GM19240 (cell line): Measurements from ENCODE around the gene DNAH8.
A peak's percentile ranks its signal among the peaks of the same experiment; 100 is the strongest.

Source experiments
- DNase-seq: peaks from one replicate; pipeline ENCODE4 v3.0.0; 2011; ENCODE audit warnings: low spot score; ENCODE audit not compliant: insufficient read length

Gene DNAH8

DNA sequence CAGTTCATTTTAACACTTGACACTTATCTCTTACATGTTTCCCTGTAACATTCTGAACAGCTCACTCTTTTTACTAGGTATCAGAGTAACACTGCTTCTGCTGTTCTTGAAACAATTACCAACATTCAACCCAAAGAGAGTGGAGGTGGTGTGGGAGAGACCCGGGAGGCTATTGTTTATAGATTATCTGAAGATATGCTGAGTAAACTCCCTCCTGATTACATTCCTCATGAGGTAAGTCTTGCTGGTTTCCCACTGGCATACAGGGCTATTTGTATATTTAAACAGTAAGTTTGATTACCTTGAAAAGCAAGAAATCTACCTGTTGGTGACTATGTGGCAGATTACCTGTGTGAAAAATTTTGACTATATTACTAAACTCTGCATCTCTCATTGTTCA lies 293.6 kb downstream of the DNAH8 start:
- no peak for DNase-seq

DNA sequence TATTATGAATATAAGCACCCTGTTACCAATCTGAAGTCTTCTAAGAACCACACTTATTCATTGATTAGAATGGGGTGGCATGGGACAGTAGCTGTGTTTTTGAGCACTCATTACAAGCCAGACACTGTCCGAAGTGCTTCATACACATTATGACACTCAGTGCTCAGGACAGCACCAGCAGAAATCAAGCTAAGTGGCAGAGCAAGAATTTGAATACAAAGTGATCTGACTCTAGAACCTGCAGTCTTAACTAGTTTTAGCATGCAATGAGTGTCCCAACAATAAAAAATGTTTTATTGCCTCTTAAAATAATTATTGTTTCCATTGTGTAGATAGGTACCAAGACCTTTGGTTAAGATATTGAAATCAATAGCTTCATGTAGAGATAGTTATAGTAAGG lies 294.4 kb downstream of the DNAH8 start:
- no peak for DNase-seq

DNA sequence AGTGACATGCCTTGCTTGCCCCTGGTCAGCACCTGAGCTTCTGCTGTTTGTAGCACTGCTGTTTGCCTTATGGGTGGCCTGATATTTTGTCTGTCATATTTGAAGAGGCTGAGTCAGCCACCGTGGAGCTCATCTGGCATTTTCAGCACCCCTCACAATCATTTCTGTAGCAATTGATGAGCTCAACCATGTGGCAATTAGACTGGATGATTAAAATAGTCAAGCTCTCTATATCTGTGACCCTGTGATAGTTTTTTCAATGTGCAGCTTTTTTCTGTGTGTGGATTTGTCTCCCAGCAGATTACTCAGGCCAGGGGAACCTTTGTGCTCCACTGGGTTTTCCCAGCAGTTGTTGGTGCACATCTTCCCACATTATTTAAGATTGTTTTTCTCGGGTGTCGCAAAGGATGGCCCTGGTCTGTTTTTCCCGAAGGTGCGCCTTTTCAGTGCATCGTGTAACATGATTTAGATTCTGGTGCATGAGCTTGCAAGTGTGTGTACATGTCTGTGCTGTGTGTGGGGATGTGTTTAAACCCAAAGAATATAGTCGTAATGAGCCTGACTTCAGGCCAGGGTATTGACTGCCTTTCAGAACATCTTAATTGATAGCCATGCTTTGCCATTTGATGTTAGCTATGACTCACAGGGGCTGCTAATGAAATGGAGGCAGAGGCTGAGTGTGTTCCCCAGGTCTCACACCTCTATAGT lies 301.9 kb downstream of the DNAH8 start:
- no peak for DNase-seq

DNA sequence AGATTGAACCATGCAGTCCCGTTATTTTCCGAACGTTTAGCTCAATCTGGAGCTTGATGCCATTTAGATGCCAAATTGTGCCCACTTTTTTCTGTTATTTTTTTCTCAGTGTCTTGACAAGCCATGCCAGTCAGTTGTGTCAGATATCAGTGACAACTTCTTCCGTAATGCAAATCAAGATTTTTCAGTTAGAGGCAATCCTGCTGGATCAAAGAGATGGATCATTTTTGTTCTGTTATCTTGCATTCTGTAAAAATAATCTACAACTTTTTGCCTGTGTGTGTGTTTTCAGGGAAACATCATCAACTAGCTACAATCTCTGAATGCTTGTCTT lies 302.4 kb downstream of the DNAH8 start:
- DNase-seq: no peak

DNA sequence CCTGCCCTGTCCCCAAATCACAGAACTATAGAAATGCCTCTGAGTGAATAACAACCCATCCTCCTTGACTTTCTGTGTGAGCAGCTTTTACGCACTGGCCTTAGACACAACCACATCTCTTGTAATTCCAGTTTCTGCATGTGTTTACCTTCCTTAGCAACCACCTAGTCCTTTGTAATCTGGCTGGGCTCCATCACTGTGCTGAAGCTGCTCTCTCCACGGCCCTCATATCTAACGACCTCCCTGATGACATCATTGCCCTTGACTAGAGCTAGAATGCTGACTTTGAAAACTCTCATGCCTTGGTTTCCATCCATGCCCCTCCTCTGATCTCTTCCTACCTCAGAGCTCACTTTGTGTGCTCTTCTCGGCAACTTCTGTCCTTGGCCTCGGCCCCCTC lies 303.0 kb downstream of the DNAH8 start:
- DNase-seq: no peak

DNA sequence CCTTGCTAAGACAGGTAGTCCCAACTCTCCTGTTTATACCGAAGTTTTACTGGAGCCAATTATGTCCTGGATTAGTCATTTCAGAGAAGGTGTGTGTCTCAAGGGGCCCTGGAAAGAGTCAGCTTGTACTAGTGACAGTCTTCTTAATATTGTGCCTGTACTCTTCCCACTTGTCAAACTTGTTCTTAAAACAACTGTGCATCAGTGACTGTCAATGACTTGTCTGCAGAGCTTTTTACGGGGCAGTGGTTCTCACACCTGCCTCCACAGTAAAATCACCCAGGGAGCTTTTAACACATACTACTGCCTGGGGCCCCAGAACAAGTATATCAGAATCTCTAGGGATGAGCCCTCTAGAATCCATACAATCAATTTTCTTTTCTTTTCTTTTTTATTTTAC lies 305.0 kb downstream of the DNAH8 start:
- no peak for DNase-seq

DNA sequence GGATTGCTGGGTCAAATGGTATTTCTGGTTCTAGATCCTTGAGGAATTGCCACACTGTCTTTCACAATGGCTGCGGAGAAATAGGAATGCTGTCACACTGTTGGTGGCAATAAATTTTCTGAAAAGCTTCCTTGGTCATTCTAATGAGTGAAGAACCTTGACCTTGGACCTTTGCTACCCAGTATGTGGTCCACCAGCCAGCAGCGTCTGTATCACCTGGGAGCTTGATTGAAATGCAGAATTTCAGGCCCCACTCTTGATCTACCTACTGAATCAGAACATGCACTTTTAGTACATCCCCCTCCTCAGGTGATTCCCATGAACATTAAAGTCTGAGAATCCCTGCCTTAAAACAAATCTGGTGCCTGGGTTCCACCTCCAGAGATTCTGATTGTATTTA lies 305.9 kb downstream of the DNAH8 start:
- DNase-seq: no peak

DNA sequence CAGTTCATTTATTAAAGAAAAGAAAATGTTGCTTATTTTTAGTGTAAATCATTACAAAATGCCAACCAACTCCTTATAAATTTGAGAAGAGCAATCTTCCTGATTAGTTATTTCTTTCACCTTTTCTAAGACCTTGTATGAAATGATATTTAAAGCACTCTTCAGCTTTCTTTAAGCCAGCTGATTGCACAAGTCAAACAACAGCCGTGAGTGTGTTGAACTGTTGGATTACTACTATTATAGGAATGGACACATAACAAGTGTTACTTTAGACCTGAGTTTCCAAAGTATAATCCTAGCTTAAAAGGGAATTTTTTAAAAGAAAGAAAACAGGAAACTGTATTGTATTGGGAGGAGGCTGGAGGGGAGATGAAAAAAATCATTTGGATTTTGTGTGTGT lies 306.7 kb downstream of the DNAH8 start:
- DNase-seq: no peak

DNA sequence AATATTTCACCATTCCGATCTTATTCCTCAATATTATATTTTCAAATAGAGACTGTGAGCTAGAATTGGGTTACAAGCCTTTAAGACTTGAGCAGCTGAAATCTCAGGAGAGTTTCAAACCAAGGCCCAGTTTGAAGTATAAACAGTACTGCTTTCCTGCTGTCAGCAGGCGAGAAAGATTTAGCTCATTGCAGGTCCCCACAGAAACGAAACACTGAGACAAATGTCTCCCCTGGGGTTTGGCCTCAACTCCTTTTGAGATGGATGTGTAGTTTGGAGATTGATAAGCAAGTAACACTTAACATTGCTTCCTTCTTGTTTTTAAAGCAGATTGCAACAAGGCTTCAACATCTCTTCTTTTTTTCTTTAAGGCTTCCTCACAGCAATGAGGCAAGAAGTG lies 311.1 kb downstream of the DNAH8 start:
- no peak for DNase-seq

DNA sequence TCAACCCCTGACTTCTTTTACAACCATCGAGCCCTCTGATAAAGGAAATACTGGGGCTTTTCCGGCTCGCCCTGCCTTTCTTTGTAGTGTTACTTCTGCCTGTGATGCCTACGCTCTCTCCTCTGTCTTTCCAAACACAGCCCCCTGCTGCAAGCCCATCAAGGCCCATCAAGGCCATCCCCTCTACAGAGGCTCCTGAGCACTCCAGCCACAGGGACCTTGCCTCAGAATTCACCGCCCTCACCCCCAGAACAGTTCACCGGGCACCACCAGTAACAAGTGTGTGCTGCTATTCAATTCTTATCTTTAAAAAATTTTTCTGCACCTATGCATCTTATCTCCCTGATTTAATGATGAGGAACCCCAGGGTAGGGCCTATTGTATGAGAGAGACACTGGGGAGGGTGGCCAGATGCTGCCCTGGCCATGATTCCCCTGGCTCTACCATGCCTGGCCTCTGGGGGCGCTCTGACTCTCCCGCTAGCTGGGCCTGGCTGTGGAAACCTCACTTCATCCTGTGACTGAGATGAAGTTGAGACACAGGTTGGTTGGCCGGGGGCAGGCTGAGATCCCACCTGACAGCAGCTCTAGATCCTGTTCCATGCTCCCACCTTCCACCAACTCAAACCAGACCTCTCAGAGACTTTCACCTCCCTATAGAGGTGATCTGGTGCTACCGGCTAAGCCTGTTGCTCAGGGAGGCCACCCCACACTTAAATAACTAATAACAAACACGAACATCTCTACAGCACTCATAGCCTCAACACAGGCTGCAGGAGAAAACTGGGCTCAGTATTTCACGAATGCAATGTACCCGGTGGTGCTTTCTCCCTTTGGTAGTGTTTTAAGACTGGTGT lies 314.3 kb downstream of the DNAH8 start:
- peak; percentile 55 for DNase-seq

DNA sequence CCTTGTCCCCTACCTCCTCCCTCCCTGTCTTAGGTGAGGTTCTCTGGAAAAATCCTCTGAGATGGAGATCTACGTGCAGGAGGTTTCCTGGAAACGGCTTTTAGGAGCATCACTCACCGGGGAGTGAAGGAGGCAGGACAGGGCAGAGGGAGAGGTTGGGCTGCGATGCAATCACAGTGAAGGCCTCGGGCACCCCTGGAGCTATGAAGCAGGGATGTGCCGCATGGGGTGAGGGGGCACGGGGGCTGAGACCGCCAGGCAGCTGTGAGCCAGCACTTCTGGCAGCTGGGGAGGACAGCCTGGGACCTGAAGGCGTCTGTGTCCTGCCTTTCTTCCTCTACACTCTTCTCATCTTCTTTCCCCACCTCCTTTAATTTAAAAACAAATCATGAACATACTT lies 320.6 kb downstream of the DNAH8 start:
- DNase-seq: no peak

DNA sequence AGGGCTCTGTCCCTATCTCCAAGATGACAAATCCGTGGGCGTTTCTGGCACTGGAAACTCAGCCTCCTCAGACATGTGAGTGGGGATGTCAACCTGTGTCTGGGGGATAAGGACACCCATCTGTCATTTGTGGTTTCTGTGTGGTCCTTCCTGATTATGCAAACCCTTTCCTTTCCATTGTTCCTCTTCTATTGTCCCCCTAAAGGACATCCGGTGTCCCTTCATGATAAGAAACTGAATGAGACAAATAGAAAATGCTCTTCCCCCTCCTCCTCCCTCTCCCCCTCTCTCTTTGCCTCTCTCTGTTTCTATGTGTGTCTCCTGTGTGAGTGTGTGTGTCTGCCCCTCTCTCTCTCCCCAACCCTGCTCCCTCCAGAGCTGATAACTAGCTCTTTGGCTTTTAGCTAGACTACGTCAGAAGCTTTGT lies 322.0 kb downstream of the DNAH8 start:
- no peak for DNase-seq

DNA sequence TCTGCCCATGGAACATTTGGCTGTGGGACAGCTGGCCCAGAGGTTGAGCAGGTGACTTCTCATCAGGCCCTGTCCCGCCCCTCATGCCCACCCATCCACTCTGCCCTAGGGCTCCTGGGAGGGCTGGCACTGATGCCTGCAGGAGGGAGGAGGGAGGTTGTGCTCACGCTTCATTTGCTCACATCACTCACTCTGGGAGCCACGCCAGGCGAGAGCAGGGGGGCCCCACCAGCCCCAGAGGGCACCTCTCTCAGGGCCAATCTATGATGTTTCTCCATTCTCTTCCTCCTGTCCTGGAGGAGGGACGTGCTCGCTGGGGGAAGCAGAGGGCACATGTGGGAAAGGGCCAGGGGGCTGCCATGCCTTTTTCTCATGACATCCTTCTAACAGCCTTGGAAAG lies 322.6 kb downstream of the DNAH8 start:
- DNase-seq: no peak

DNA sequence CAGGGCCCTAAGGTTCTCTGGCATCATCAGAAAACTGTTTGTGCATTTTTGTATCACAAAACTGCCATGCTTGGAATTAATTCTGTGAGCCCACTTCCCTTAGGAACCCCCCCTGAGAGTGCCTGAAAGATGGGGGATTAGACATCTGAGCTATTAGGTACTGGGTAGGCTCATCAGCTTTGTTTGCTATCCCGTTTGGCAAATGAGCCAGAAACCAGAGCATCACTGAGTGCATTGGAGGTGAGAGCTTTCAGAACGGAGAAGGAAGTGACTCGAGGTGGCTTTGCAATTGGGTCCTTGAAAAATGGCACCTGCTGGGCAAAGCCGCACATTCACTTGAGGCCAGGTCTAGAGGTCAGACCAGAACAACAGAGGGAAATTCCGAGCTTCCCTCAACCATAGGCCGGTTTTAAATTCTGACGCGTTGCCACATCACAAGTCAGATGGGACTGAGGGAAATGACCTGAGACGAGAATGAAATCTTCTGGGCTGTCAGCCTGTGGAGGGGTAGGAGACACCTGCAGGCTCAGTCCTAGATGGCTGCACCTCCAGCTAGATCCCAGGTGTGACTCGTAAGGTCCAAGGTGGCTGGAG lies 325.1 kb downstream of the DNAH8 start:
- DNase-seq: no peak

DNA sequence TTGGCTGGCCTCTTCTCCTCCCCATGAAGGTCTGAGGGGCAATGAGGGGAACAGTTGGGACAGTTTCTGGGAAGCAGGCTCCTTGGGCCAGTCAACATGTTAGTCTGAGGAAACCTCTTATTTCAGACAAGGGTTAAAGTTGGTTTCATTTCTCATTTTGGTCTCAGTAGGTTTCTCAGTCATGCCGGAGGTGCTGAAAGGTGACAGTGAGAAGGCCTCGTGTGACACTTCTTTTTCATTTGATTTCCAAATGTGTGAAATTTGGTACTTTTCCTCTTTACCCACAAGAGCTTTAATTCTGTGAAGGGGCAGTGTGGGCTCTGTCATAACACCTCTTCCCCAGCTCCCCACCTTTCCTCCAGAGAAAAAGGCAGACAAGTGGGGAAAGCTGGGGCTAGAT lies 326.0 kb downstream of the DNAH8 start:
- peak; percentile 51 for DNase-seq

DNA sequence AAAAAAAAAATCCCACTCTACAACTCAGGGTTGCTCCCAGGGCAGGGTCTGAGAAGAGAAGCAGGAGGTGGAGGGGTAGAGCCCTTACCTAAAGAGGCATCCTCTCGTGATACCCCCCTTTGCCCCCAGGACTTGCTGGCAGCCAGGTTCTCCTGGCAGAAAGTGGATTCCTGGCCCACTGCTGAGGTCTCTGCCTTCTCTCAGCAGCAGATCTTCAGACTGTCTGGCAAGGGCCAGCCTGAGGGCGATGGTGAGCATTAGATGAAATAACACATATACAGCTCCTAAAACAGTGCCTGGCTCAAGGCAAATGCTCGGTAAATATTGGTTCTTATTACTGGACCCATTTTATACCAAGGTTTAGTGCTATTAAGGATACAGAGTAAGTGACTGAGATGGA lies 328.7 kb downstream of the DNAH8 start:
- DNase-seq: no peak

DNA sequence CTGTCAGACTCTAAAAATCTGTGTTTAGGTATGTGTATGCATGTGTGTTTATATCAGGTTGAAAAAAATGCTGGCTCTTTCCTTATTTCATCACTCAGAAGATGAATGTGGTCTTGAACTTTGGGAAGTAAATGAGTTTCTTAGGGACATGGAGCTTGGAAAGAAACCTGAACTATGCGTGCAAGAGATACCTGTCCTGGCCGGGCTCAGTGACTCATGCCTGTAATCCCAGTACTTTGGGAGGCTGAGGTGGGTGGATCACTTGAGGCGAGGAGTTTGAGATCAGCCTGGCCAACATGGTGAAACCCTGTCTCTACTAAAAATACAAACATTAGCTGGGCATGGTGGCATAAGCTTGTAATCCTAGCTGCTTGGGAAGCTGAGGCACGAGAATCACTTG lies 329.1 kb downstream of the DNAH8 start:
- no peak for DNase-seq

DNA sequence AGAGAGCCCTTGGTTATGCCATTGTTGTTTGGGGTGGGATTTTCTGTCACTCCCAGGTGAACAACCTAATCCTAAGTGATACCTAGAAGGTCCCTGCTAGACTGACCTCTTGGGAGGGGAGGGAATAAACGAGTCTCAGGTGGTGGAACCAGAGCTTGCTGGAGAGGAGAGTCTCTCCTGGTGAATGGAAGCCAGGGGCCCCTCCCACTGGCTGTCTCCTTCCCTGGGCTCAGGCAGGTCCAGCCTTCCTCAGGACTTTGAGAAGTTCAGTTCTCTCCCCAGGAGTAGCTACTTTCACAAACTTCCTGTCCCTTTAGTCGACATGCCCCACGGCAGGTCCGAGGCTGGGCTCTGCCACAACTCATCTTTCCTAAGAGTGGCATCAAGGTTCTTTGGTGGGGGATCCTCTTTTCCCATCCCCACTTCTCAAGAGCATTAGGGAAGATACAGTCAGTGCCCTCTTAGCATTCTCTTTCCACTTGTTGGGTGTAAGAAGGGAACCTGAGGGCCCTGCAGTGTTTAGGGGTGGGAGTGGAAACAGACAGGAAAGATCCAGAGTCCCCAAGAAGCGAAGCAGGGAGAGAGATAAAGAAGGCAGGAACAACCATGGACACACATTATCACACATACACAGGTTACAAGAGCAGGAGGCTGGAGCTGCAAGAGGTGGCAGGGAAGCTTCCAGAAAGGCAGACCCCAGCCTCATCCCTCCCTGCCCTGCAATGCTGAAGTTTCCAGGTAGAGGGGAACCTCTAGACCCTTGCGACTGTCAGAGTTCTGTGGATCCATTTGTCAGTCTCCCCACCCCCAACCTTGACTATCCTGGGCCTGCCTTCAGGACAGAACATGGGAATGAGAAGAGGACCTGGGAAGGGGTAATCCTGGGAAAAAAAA lies 332.6 kb downstream of the DNAH8 start:
- no peak for DNase-seq

DNA sequence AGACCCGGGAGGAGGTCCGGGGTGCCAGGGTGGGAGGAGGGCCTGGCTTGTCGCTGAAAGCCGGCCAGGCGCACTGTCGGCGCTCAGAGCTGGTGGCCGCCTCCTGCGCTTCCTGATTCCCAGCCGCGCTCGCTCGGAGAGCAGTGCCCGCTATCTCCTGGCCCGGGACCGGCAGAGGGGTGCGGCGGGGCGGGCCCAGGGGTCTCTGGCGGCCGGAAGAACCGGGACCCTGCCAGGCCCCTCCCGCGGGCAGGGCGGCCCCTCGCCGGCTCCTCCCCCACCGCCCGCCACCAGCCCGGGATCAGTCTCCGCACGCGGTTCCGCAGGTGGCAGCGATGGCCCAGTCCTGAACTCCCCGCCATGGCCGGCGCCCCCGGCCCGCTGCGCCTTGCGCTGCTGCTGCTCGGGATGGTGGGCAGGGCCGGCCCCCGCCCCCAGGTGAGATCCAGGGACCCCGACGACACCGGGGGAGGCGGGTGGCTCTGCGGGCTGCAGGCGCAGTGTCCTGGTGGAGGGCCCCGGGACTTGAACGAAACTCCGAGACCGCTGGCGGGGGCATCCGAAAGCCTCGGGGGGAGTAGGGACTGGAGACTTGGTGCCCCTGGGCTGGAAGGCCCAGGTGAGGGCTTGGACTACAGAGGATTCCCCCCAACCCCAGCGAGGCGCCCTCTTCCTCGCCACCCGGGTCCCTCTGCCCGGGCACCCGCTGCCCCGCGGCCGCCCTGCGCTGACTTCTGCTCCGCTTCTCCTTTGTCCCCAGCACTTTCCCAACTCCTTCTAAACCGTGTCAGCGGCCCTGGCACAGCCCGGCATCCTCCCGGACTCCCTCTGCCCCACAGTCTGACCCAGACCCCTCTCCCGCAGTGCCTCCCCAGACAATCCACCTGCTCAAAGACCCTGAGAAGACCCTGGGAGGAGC lies 333.6 kb downstream of the DNAH8 start, which contains the start of gene GLP1R:
Gene GLP1R, plus strand, starts transcription at position 301 of the 919 bp plus-strand sequence. Its CDS starts 60 bp downstream, at position 361.
- no peak for DNase-seq

DNA sequence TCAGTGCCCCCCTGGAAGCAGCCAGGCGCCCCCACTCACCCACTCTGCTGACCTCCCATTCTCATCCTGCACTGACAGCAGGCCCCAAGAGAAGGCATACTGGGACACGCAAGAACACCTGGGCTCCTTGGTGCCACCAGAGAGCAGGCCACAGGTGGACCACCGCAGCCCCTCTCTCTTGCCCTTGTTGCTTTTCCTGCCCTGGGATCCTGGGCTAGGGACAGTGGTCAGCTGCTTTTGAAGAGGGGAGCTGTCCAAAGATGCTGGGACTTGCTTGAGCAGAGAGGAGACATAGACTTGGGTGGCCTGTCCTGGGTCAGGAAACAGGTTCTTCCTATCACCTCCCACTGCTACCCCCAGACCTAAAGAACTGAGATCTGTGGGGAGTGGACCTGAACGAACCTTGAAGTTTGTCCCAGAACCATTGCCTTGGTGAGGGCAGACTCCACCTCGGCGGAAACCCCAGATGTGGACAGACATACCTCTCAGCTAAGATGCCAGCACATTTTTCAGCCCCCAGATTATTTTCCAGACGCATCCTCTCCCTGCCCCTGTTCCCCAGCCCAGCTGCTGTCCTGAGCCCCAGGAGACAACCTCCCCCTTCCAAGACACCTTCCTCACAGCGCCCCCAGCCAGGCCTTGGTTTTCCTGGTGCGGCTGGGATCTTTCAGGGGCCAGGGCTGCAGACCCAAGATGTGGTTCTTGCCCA lies 334.6 kb downstream of the DNAH8 start:
- no peak for DNase-seq
